Dendritic cell treated with granulocyte-macrophage colony-stimulating factor and Interleukin-4, amounts not matched to agents 40 ng/mL and 50 ng/mL, for 4 days (primary cell): Measurements from ENCODE around the gene TAF1.
"Not testable (repeated sequence)": the region's sequence is repeated elsewhere in the genome, so short reads cannot be mapped to it uniquely, and the experiment has no call there.

ENCODE experiments used
- H3K27ac Mint-ChIP-seq: one replicate; pipeline ENCODE4 v1.8.0; 2022; ENCODE audit warnings: mild to moderate bottlenecking, mixed read lengths
- H3K27me3 Mint-ChIP-seq: one replicate; pipeline ENCODE4 v1.8.0; 2022; ENCODE audit warnings: mild to moderate bottlenecking, mixed read lengths
- H3K36me3 Mint-ChIP-seq: one replicate; pipeline ENCODE4 v1.8.0; 2022; ENCODE audit warnings: low read depth, mixed read lengths
- H3K4me1 Mint-ChIP-seq: one replicate; pipeline ENCODE4 v1.8.0; 2022; ENCODE audit warnings: low read depth, mixed read lengths
- H3K4me3 Mint-ChIP-seq: one replicate; pipeline ENCODE4 v1.8.0; 2022; ENCODE audit warnings: mild to moderate bottlenecking, moderate library complexity, mixed read lengths
- H3K9me3 Mint-ChIP-seq: one replicate; pipeline ENCODE4 v1.8.0; 2022; ENCODE audit warnings: mixed read lengths
- intact Hi-C: fragments of 100-400 bp; cut with micrococcal nuclease; formaldehyde crosslinking; loops from one replicate; pipeline ENCODE4 v1.15.0; 2022

TAF1 gene

GRCh38 chrX:71367396-71367795 lies 1.2 kb downstream of the TAF1 start:
- Mint-ChIP-seq H3K4me1 (peaks cover 28% of the 10 kb centered on the region), H3K4me3 (peak overlapping the region; percentile 96), H3K27ac (peak overlapping the region; percentile 96), H3K36me3 (peaks cover 51% of the 10 kb centered on the region), H3K9me3 (no peaks in the 10 kb centered on the region), H3K27me3 (no peaks in the 10 kb centered on the region)
- intact Hi-C loops, result loop anchor here (2.0 kb wide), 1 partner anchor 165 kb away; the partner anchor contains the start of gene OGT

GRCh38 chrX:71372388-71372787 lies 6.2 kb downstream of the TAF1 start:
- peaks cover 29% of the 10 kb centered on the region for H3K4me1 Mint-ChIP-seq
- H3K4me3 Mint-ChIP-seq, result no peak overlapping the region
- H3K9me3 Mint-ChIP-seq, result no peaks in the 10 kb centered on the region
- no peaks in the 10 kb centered on the region for H3K27me3 Mint-ChIP-seq
- H3K27ac Mint-ChIP-seq, result no peak overlapping the region
- intact Hi-C loops, result no loop called here
- peaks cover 88% of the 10 kb centered on the region for H3K36me3 Mint-ChIP-seq

GRCh38 chrX:71378732-71379131 lies 12.6 kb downstream of the TAF1 start:
- no peaks in the 10 kb centered on the region for H3K27me3 Mint-ChIP-seq
- intact Hi-C loops, result no loop called here
- peaks cover 97% of the 10 kb centered on the region for H3K36me3 Mint-ChIP-seq
- no peak overlapping the region for H3K4me3 Mint-ChIP-seq
- no peaks in the 10 kb centered on the region for H3K9me3 Mint-ChIP-seq
- peaks cover 14% of the 10 kb centered on the region for H3K4me1 Mint-ChIP-seq
- no peak overlapping the region for H3K27ac Mint-ChIP-seq

- H3K9me3 Mint-ChIP-seq, H3K27me3 Mint-ChIP-seq, H3K27ac Mint-ChIP-seq, H3K4me1 Mint-ChIP-seq, intact Hi-C loops, H3K4me3 Mint-ChIP-seq: not testable (repeated sequence)
- H3K36me3 Mint-ChIP-seq, result peaks cover 96% of the 10 kb centered on the region
These were observed 25.6 kb downstream of the TAF1 start for GRCh38 chrX:71391725-71392124.

GRCh38 chrX:71393919-71394318 lies 27.8 kb downstream of the TAF1 start:
- Mint-ChIP-seq H3K36me3 (peaks cover 98% of the 10 kb centered on the region), H3K27ac (no peak overlapping the region), H3K9me3 (no peaks in the 10 kb centered on the region), H3K27me3 (no peaks in the 10 kb centered on the region), H3K4me3 (no peak overlapping the region), H3K4me1 (no peaks in the 10 kb centered on the region)
- intact Hi-C loops, result no loop called here

- Mint-ChIP-seq H3K9me3 (no peaks in the 10 kb centered on the region), H3K36me3 (peaks cover 95% of the 10 kb centered on the region), H3K4me3 (no peak overlapping the region), H3K27ac (no peak overlapping the region), H3K27me3 (no peaks in the 10 kb centered on the region), H3K4me1 (no peaks in the 10 kb centered on the region)
- intact Hi-C loops, result no loop called here
These were observed 30.4 kb downstream of the TAF1 start for GRCh38 chrX:71396576-71396975.

GRCh38 chrX:71400710-71401109 lies 34.6 kb downstream of the TAF1 start:
- Mint-ChIP-seq H3K36me3 (peaks cover 90% of the 10 kb centered on the region), H3K27ac (no peak overlapping the region)
- intact Hi-C loops, result loop anchor here (10.0 kb wide), 1 partner anchor 164 kb away; no protein-coding TSS in a partner anchor

GRCh38 chrX:71416260-71416659 lies 50.1 kb downstream of the TAF1 start:
- H3K36me3 Mint-ChIP-seq, result peaks cover 58% of the 10 kb centered on the region
- H3K27me3 Mint-ChIP-seq, H3K4me3 Mint-ChIP-seq, H3K4me1 Mint-ChIP-seq, H3K9me3 Mint-ChIP-seq, intact Hi-C loops, H3K27ac Mint-ChIP-seq: not testable (repeated sequence)

More at GRCh38 chrX:71400710-71401109, 34.6 kb downstream of the TAF1 start:
- Mint-ChIP-seq H3K4me1 (no peaks in the 10 kb centered on the region), H3K27me3 (no peaks in the 10 kb centered on the region), H3K9me3 (no peaks in the 10 kb centered on the region), H3K4me3 (no peak overlapping the region)

DNA sequence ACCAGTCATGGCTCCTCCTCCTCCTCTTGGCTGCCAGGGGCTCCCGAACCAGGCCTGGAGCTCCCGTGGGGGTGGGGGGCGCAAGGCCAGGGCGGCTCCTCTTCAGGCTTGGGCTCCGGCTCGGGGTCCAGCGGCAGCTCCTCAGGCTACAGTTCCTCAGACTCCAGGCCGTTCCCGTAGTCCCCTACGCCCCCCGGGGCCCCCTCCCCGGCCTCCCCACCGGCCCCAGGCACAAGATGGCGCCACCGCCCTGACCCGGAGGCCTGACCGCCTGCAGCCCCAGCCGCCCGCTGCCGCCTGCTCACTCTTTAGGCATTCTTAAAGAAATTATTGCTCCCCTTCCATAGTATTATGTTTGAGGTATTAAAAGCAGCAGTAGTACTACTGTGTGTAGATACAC lies 54.5 kb downstream of the TAF1 start:
- Mint-ChIP-seq H3K4me1 (no peaks in the 10 kb centered on the region), H3K27ac (no peak overlapping the region), H3K36me3 (peaks cover 65% of the 10 kb centered on the region), H3K27me3 (no peaks in the 10 kb centered on the region), H3K4me3 (no peak overlapping the region), H3K9me3 (no peaks in the 10 kb centered on the region)
- intact Hi-C loops, result no loop called here

- H3K27ac Mint-ChIP-seq, result no peak overlapping the region
- H3K4me1 Mint-ChIP-seq, result peaks cover 11% of the 10 kb centered on the region
- intact Hi-C loops, result no loop called here
- H3K4me3 Mint-ChIP-seq, result no peak overlapping the region
- peaks cover 64% of the 10 kb centered on the region for H3K36me3 Mint-ChIP-seq
- H3K27me3 Mint-ChIP-seq, result no peaks in the 10 kb centered on the region
- no peaks in the 10 kb centered on the region for H3K9me3 Mint-ChIP-seq
These were observed 66.6 kb downstream of the TAF1 start for GRCh38 chrX:71432733-71433132.

DNA sequence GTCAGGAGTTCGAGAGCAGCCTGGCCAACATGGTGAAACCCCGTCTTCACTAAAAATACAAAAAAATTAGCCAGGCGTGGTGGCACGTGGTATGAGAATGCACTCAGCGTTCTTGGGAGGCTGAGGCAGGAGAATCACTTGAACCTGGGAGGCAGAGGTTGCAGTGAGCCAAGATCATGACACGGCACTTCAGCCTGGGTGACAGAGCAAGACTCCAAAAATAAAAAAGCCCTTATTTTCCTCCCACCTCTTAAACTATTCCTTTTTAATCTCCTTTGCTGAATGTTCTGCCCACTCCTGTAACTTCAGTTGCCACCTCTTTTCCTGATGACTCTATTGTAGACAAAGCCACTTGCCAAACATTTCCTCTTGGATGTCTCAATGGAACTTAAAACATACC lies 72.6 kb downstream of the TAF1 start:
- H3K36me3 Mint-ChIP-seq, result peaks cover 41% of the 10 kb centered on the region
- peaks cover 15% of the 10 kb centered on the region for H3K4me1 Mint-ChIP-seq
- intact Hi-C loops, result no loop called here
- peak overlapping the region; percentile 37 for H3K27ac Mint-ChIP-seq
- no peak overlapping the region for H3K4me3 Mint-ChIP-seq
- H3K27me3 Mint-ChIP-seq, result no peaks in the 10 kb centered on the region
- no peaks in the 10 kb centered on the region for H3K9me3 Mint-ChIP-seq

DNA sequence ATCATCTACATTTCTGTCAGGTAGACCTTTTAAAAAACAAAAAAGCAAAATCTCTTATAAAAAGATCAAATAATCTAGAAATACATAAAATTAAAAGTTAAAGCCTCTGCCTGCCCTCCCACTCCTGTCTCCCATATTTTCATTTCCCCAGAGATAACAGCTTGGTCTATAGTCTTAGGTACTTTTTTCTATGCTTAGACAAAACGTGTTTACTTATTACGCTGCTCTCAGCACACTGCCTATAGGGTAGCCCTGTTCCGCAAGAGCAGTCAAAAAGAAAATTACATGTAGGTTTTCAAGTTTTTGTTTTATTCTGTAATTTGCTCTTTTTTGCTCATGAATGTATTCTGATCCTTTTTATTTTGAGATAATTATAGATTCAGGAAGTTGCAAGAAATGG lies 73.3 kb downstream of the TAF1 start:
- H3K27ac Mint-ChIP-seq, result peak overlapping the region; percentile 37
- H3K27me3 Mint-ChIP-seq, result no peaks in the 10 kb centered on the region
- no peaks in the 10 kb centered on the region for H3K9me3 Mint-ChIP-seq
- H3K4me1 Mint-ChIP-seq, result peaks cover 15% of the 10 kb centered on the region
- peaks cover 41% of the 10 kb centered on the region for H3K36me3 Mint-ChIP-seq
- no peak overlapping the region for H3K4me3 Mint-ChIP-seq
- intact Hi-C loops, result no loop called here

DNA sequence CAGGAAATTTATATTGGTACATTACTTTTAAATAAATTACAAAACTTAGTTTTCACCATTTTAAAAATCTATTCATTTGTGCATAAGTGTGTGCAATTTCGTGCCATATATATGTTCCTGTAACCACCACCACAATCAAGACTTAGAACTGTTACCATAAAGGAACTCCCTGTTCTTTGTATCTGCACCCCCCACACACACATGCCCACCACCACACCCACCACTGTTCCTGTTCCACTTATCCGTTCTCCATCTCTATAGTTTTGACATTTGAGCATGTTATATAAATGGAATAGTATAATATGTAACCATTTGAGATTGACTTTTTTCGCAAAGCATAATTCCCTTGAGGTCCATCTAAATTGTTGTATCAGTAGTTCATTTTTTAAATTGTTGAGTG lies 73.7 kb downstream of the TAF1 start:
- no peaks in the 10 kb centered on the region for H3K27me3 Mint-ChIP-seq
- peaks cover 43% of the 10 kb centered on the region for H3K36me3 Mint-ChIP-seq
- H3K27ac Mint-ChIP-seq, result no peak overlapping the region
- H3K4me1 Mint-ChIP-seq, result peaks cover 15% of the 10 kb centered on the region
- intact Hi-C loops, result no loop called here
- no peak overlapping the region for H3K4me3 Mint-ChIP-seq
- H3K9me3 Mint-ChIP-seq, result no peaks in the 10 kb centered on the region

DNA sequence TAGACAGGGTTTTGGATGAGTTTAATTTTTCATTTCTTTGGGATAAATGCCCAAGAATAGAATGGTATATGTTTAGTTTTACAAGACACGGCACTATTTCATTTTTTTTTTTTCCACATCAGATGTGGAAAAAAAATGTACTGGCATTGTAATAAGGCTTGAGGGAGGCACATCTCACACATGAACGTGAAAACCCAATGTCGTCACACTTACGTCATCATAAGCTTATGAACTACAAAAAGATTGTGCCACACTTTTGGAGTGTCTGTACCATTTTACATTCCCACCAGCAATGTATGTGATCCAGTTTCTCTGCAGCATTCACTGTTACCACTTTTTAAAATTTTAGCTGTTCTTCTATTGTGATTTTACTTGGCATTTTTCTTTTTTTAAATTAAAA lies 74.2 kb downstream of the TAF1 start:
- H3K27ac Mint-ChIP-seq, result no peak overlapping the region

DNA sequence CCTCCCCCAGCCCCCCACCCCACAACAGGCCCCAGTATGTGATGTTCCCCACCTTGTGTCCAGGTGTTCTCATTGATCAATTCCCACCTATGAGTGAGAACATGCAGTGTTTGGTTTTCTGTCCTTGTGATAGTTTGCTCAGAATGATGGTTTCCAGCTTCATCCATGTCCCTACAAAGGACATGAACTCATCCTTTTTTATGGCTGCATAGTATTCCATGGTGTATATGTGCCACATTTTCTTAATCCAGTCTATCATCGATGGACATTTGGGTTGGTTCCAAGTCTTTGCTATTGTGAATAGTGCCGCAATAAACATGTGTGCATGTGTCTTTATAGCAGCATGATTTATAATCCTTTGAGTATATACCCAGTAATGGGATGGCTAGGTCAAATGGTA lies 75.7 kb downstream of the TAF1 start:
- H3K4me3 Mint-ChIP-seq, H3K27ac Mint-ChIP-seq, intact Hi-C loops, H3K9me3 Mint-ChIP-seq, H3K27me3 Mint-ChIP-seq: not testable (repeated sequence)
- H3K36me3 Mint-ChIP-seq, result peaks cover 57% of the 10 kb centered on the region
- peaks cover 15% of the 10 kb centered on the region for H3K4me1 Mint-ChIP-seq

More for the DNA sequence above, 74.2 kb downstream of the TAF1 start:
- H3K36me3 Mint-ChIP-seq, result peaks cover 48% of the 10 kb centered on the region
- intact Hi-C loops, result no loop called here
- no peaks in the 10 kb centered on the region for H3K9me3 Mint-ChIP-seq
- H3K27me3 Mint-ChIP-seq, result no peaks in the 10 kb centered on the region
- H3K4me1 Mint-ChIP-seq, result peaks cover 15% of the 10 kb centered on the region
- no peak overlapping the region for H3K4me3 Mint-ChIP-seq
